ENCODE results near the gene CACNG6.

CACNG6 gene

DNA sequence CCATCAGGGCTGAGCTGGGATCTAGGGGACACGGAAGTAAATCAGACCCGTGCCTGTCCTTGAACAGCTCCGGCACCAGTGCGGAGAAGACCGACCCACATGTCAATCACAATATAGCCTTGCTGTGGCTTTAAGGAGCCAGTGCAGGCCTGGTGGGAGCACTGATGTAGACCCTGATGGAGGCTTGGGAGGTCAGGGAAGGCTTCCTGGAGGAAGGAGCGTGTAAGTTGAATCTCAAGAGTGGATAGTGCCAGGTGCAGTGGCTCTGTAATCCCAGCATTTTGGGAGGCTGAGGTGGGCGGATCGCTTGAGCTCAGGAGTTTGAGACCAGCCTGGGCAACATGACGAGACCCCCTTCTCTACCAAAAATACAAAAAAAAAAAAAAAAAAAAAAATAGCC lies 39.5 kb upstream of the CACNG6 start:
- Histone ChIP-seq H3K4me3 (ENCODE audit: severe bottlenecking) (no peak overlapping the region), H3K4me1 (ENCODE audit: insufficient read depth, poor library complexity, severe bottlenecking) (no peaks in the 10 kb centered on the region), H3K36me3 (ENCODE audit: low read depth) (no peaks in the 10 kb centered on the region), H3K9me3 (ENCODE audit: severe bottlenecking) (no peaks in the 10 kb centered on the region), H3K27me3 (ENCODE audit: insufficient read depth, poor library complexity, severe bottlenecking) (no peaks in the 10 kb centered on the region), H3K27ac (ENCODE audit: poor library complexity, severe bottlenecking) (no peak overlapping the region)
- DNase-seq (ENCODE audit: low spot score), result no peak
- TF ChIP-seq, protein P1, sequence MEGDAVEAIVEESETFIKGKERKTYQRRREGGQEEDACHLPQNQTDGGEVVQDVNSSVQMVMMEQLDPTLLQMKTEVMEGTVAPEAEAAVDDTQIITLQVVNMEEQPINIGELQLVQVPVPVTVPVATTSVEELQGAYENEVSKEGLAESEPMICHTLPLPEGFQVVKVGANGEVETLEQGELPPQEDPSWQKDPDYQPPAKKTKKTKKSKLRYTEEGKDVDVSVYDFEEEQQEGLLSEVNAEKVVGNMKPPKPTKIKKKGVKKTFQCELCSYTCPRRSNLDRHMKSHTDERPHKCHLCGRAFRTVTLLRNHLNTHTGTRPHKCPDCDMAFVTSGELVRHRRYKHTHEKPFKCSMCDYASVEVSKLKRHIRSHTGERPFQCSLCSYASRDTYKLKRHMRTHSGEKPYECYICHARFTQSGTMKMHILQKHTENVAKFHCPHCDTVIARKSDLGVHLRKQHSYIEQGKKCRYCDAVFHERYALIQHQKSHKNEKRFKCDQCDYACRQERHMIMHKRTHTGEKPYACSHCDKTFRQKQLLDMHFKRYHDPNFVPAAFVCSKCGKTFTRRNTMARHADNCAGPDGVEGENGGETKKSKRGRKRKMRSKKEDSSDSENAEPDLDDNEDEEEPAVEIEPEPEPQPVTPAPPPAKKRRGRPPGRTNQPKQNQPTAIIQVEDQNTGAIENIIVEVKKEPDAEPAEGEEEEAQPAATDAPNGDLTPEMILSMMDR (IDR thresholded peaks at IDR 0.05; ENCODE audit: poor library complexity, severe bottlenecking), result no peak
- ATAC-seq (ENCODE audit: low read depth), result no peak

DNA sequence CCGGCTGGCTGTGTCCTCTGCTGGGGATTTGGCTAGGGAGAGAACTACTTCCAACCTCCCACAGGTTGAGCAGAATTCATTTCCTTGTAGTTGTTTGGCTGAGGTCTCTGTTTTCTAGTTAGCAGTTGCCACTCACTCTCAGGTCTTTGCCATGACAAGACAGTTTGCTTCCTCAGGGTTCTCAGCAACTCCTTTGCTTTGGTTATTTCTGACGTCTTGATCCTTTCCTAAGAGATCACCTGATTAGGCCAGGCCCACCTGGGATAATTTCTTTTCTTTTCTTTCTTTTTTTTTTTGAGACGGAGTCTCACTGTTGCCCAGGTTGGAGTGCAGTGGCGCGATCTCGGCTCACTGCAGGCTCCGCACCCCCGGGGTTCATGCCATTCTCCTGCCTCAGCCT lies 38.1 kb upstream of the CACNG6 start:
- ATAC-seq (ENCODE audit: low read depth) (no peak), DNase-seq (ENCODE audit: low spot score) (no peak)
- H3K4me3 ChIP-seq (ENCODE audit: severe bottlenecking), result no peak overlapping the region
- H3K27ac ChIP-seq (ENCODE audit: poor library complexity, severe bottlenecking), result no peak overlapping the region
- H3K36me3 ChIP-seq (ENCODE audit: low read depth), result no peaks in the 10 kb centered on the region
- H3K9me3 ChIP-seq (ENCODE audit: severe bottlenecking), result no peaks in the 10 kb centered on the region
- no peaks in the 10 kb centered on the region for H3K4me1 ChIP-seq (ENCODE audit: insufficient read depth, poor library complexity, severe bottlenecking)
- no peaks in the 10 kb centered on the region for H3K27me3 ChIP-seq (ENCODE audit: insufficient read depth, poor library complexity, severe bottlenecking)
- TF ChIP-seq, protein P1 (IDR thresholded peaks at IDR 0.05; ENCODE audit: poor library complexity, severe bottlenecking), result no peak

DNA sequence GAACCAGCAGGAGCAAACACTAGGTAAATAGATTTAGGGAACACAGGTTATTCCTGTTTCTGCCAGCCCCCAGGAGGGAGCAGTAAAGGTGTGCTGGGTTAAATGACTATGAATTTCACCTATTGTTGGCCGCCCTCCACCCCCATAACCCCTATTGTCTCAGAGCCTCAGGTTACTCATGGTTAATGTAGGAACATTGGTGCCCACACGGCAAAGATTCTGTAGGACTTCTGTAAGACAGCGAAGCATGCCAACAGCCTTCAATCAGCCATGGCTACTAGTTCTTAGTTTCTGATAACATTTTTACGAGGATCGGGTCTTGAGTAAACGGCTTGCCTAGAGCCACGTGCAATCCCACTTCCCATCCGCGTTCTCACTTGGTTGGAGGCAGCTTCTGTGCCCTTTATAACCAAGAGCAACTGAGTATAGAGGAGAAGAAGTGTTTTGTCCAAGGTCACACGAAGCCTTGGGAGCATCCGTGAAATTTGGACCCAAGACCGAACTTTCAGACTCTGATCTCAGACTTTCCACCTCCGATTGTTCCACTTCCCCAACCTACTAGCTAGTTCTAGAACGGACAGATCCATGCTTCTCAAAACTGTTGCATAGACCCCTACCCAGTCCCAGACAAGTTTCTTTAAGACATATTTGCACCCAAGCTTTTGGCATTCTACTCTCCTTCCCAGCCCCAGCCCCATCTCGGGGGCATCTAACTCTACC lies 33.8 kb upstream of the CACNG6 start:
- no peaks in the 10 kb centered on the region for H3K36me3 ChIP-seq (ENCODE audit: low read depth)
- DNase-seq (ENCODE audit: low spot score) (no peak), ATAC-seq (ENCODE audit: low read depth) (no peak)
- no peak overlapping the region for H3K4me3 ChIP-seq (ENCODE audit: severe bottlenecking)
- H3K27me3 ChIP-seq (ENCODE audit: insufficient read depth, poor library complexity, severe bottlenecking), result no peaks in the 10 kb centered on the region
- no peaks in the 10 kb centered on the region for H3K9me3 ChIP-seq (ENCODE audit: severe bottlenecking)
- TF ChIP-seq, protein P1 (IDR thresholded peaks at IDR 0.05; ENCODE audit: poor library complexity, severe bottlenecking), result no peak
- no peaks in the 10 kb centered on the region for H3K4me1 ChIP-seq (ENCODE audit: insufficient read depth, poor library complexity, severe bottlenecking)
- H3K27ac ChIP-seq (ENCODE audit: poor library complexity, severe bottlenecking), result no peak overlapping the region

DNA sequence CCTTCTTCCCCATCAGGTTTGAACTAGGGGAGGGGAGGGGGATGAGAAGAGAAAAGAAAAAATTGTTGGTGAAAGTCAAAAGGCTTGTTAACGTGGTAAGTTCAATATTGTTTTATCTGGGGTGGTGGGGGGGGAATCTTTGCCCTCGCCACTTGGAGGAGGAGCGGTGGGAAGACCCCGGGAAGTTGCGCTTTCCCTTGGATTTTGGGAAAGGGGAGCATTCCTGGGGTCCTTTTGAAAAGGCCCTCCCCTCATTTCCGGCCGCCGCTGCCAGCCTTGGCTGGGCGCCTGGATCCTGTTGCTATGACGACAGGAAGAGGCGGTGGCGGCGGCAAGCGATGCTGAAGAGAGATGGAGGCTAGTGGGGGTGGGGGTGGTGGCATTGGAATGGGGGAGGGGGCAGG lies 33.3 kb upstream of the CACNG6 start:
- ATAC-seq (ENCODE audit: low read depth), result no peak
- no peak for DNase-seq (ENCODE audit: low spot score)
- H3K27me3 ChIP-seq (ENCODE audit: insufficient read depth, poor library complexity, severe bottlenecking), result no peaks in the 10 kb centered on the region
- TF ChIP-seq, protein P1 (IDR thresholded peaks at IDR 0.05; ENCODE audit: poor library complexity, severe bottlenecking), result no peak
- no peak overlapping the region for H3K4me3 ChIP-seq (ENCODE audit: severe bottlenecking)
- no peaks in the 10 kb centered on the region for H3K4me1 ChIP-seq (ENCODE audit: insufficient read depth, poor library complexity, severe bottlenecking)
- no peaks in the 10 kb centered on the region for H3K36me3 ChIP-seq (ENCODE audit: low read depth)
- H3K9me3 ChIP-seq (ENCODE audit: severe bottlenecking), result no peaks in the 10 kb centered on the region
- no peak overlapping the region for H3K27ac ChIP-seq (ENCODE audit: poor library complexity, severe bottlenecking)

Data from RWPE2 (cell line).